ENCODE measurements around the gene MEI1.
A peak's percentile ranks its signal among the peaks of the same experiment; 100 is the strongest.
"Not testable (repeated sequence)": the region's sequence is repeated elsewhere in the genome, so short reads cannot be mapped to it uniquely, and the experiment has no call there.

The MEI1 gene

DNA sequence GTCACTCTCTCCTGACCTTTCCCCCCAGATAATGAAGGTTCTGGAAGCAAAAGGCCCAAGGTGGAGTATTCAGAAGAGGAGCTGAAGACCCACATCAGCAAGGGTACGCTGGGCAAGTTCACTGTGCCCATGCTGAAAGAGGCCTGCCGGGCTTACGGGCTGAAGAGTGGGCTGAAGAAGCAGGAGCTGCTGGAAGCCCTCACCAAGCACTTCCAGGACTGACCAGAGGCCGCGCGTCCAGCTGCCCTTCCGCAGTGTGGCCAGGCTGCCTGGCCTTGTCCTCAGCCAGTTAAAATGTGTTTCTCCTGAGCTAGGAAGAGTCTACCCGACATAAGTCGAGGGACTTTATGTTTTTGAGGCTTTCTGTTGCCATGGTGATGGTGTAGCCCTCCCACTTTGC is 35.7 kb upstream of the MEI1 start:
- H3K9me3 ChIP-seq (ENCODE audit: control insufficient read depth in 2 of 2, low read length in 2 of 2); H3K4me3 ChIP-seq (ENCODE audit: low read length in 2 of 2); H3K9ac ChIP-seq (ENCODE audit: low read length in 2 of 2); H3K27me3 ChIP-seq (ENCODE audit: control insufficient read depth in 1 of 2, insufficient read depth in 2 of 2, low read length in 2 of 2); H3K4me1 ChIP-seq (ENCODE audit: control insufficient read depth, insufficient read depth, low read length); H3K27ac ChIP-seq (ENCODE audit: low read length): not testable (repeated sequence)
- H3K36me3 ChIP-seq (ENCODE audit: control insufficient read depth in 2 of 2, insufficient read depth in 2 of 2, low read length in 2 of 2), result peaks cover 36 to 53% of the 10 kb centered on the region in 2 donors

DNA sequence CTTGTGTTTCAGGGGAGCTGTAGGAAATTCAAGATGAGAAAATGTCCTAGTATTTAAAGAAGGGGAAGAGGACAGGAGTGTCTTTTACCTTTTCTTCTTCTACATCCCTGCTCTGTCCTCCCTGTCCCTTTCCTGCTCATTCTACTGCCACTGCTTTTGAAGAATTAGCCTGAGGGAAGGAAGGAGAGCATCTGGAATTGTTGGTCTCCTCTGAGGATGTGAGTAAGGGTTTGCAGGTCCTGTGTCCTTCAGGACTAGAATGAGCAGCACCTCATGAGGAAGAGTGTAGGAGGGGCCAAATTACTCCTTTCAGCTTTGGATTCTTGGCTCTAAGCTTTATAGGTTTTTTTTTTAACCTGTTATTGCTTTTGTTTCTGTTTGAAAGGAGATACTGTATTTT is 34.8 kb upstream of the MEI1 start:
- H3K4me3 ChIP-seq (ENCODE audit: low read length in 2 of 2), result no peak overlapping the region
- peaks cover 9% of the 10 kb centered on the region for H3K4me1 ChIP-seq (ENCODE audit: control insufficient read depth, insufficient read depth, low read length)
- H3K9ac ChIP-seq (ENCODE audit: low read length in 2 of 2), result no peak overlapping the region
- H3K27me3 ChIP-seq (ENCODE audit: control insufficient read depth in 1 of 2, insufficient read depth in 2 of 2, low read length in 2 of 2), result no peaks in the 10 kb centered on the region
- no peak overlapping the region for H3K27ac ChIP-seq (ENCODE audit: low read length)
- no peaks in the 10 kb centered on the region for H3K9me3 ChIP-seq (ENCODE audit: control insufficient read depth in 2 of 2, low read length in 2 of 2)
- peaks cover 36 to 46% of the 10 kb centered on the region in 2 donors for H3K36me3 ChIP-seq (ENCODE audit: control insufficient read depth in 2 of 2, insufficient read depth in 2 of 2, low read length in 2 of 2)

DNA sequence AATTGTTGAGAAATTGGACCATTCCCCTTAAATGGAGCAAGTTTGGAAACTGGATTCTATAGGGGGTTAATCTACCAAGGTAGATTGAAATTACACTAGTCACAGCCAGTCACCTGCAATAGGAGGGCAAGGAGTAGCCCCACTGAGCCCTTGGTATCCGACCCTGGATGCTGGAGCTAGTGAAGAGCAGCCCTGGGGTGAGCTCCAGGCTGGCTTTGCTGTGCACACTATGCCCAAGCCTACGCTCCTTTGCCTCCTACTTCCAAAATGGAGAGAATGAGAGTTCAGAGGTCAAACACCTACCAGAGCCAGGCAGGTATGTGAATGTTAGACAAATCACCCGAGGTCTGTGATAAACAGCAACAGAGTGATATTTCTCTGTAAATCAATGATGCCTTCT is 34.4 kb upstream of the MEI1 start:
- Histone ChIP-seq H3K27me3 (ENCODE audit: control insufficient read depth in 1 of 2, insufficient read depth in 2 of 2, low read length in 2 of 2) (no peaks in the 10 kb centered on the region), H3K9me3 (ENCODE audit: control insufficient read depth in 2 of 2, low read length in 2 of 2) (no peaks in the 10 kb centered on the region), H3K4me3 (ENCODE audit: low read length in 2 of 2) (no peak overlapping the region), H3K27ac (ENCODE audit: low read length) (no peak overlapping the region), H3K36me3 (ENCODE audit: control insufficient read depth in 2 of 2, insufficient read depth in 2 of 2, low read length in 2 of 2) (peaks cover 33 to 42% of the 10 kb centered on the region in 2 donors), H3K9ac (ENCODE audit: low read length in 2 of 2) (no peak overlapping the region), H3K4me1 (ENCODE audit: control insufficient read depth, insufficient read depth, low read length) (peaks cover 9% of the 10 kb centered on the region)

DNA sequence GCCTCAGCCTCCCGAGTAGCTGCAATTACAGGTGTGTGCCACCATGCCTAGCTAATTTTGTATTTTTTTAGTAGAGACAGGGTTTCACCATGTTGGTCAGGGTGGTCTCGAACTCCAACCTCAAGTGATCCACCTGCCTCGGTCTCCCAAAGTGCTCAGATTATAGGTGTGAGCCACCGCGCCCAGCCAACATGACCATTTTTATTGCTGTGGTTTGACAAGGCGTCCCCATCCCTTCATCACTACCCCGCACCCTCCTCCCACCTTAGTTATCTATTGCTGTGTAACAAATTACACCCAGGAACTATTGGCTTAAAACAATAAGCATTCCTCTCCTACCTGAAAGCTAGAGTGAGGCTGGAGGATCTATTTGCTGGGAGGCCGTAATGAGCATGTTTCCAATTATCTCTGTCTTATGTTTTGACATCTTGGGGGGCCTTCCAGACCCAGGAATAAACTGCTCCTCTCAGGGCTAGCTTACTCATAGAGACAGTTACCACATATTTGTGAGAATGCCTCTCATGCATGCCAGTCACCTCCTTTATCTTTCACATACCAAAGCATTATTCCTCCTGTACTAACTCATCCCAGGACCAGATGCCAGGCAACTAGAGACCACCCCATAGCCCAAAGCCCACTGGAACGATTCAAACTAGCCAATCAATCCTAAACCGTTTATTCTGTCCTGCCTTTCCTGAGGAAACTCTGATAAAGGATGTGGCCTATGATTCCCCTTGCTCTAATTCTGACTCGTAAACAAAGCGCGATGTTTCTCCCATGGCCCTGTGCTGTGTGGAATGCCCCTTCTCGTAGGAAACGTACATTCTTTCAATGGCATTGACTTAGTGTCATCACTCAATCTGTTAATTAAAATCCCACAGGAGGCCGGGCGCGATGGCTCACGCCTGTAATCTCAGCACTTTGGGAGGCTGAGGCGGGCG is 30.1 kb upstream of the MEI1 start:
- H3K36me3 ChIP-seq (ENCODE audit: control insufficient read depth in 2 of 2, insufficient read depth in 2 of 2, low read length in 2 of 2), result peaks cover 3 to 10% of the 10 kb centered on the region in 2 donors
- H3K9ac ChIP-seq (ENCODE audit: low read length in 2 of 2), result no peak overlapping the region
- H3K27me3 ChIP-seq (ENCODE audit: control insufficient read depth in 1 of 2, insufficient read depth in 2 of 2, low read length in 2 of 2), result no peaks in the 10 kb centered on the region
- H3K4me1 ChIP-seq (ENCODE audit: control insufficient read depth, insufficient read depth, low read length), result peaks cover 9% of the 10 kb centered on the region
- no peaks in the 10 kb centered on the region for H3K9me3 ChIP-seq (ENCODE audit: control insufficient read depth in 2 of 2, low read length in 2 of 2)
- H3K27ac ChIP-seq (ENCODE audit: low read length), result no peak overlapping the region
- no peak overlapping the region for H3K4me3 ChIP-seq (ENCODE audit: low read length in 2 of 2)

DNA sequence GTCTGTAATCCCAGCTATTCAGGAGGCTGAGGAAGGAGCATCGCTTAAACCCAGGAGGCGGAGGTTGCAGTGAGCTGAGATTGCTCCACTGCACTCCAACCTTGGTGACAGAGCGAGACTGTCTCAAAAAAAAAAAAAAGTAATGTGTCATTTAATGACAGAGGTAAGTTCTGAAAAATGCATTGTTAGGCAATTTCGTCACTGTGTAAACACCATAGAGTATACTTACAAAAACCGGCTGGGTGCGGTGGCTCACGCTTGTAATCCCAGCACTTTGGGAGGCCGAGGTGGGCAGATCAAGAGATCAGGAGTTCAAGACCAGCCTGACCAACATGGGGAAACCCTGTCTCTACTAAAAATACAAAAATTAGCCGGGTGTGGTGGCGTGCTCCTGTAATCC is 27.2 kb upstream of the MEI1 start:
- H3K27me3 ChIP-seq (ENCODE audit: control insufficient read depth in 1 of 2, insufficient read depth in 2 of 2, low read length in 2 of 2); H3K4me1 ChIP-seq (ENCODE audit: control insufficient read depth, insufficient read depth, low read length); H3K9ac ChIP-seq (ENCODE audit: low read length in 2 of 2); H3K4me3 ChIP-seq (ENCODE audit: low read length in 2 of 2); H3K9me3 ChIP-seq (ENCODE audit: control insufficient read depth in 2 of 2, low read length in 2 of 2); H3K27ac ChIP-seq (ENCODE audit: low read length): not testable (repeated sequence)
- H3K36me3 ChIP-seq (ENCODE audit: control insufficient read depth in 2 of 2, insufficient read depth in 2 of 2, low read length in 2 of 2), result peaks cover 12 to 19% of the 10 kb centered on the region in 2 donors

DNA sequence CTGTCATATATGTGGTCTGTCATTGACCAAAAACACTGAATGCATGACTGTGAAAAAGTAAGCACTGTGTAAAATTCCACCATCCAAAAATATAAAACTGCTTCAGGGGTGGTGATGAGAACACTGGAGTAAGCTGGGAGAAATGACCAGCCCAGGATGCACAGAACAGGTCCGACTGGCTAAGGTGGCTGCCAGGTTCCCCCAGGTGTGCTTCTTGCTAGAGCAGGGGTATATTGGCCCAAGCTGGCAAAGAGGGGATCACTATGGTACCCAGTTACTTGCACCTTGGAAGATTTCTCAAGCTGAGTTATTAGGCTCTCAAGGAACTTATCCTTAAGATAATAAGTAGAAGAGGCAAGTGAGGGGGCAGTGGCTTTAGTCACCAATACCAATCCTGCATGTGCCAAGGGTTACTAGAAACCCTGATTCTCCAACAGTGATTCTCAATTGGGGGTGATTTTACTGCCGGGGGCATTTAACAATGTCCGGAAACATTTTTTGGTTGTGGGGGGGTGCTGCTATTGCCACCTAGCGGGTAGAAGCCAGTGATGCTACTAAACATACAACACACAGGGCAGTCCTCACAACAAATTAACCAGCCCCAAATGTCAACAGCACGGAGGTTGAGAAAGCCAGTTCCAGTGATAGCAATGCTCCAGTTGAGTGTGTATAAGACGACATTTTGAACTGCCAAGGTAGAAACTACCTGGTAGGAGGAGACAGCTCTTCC is 26.4 kb upstream of the MEI1 start:
- no peak overlapping the region for H3K9ac ChIP-seq (ENCODE audit: low read length in 2 of 2)
- H3K27ac ChIP-seq (ENCODE audit: low read length), result no peak overlapping the region

DNA sequence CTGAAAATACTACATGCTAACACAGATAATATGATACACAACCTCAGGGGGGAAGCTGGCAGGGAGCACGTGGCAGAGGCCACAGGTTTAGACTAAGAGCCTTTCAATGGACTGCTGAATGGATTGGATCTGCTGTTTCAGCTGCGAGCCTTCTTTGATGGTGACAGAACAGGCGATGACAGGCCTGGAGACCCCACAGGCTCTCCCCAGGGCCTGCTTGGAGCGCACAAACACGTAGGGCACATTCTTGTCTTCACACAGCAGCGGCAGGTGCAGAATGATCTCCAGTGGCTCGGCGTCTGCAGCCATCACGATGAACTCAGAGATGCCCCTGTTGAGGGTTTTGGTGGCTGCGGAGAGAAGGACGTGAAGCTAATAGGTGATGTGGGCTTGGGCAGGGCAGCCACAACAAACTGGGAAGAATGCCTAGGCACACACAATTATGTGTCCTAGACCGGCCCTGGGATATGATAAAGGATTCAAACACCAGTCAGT is 24.4 kb upstream of the MEI1 start:
- Histone ChIP-seq H3K4me1 (ENCODE audit: control insufficient read depth, insufficient read depth, low read length) (no peaks in the 10 kb centered on the region), H3K4me3 (ENCODE audit: low read length in 2 of 2) (no peak overlapping the region), H3K36me3 (ENCODE audit: control insufficient read depth in 2 of 2, insufficient read depth in 2 of 2, low read length in 2 of 2) (peaks cover 27% of the 10 kb centered on the region in 2 donors), H3K9ac (ENCODE audit: low read length in 2 of 2) (no peak overlapping the region), H3K27me3 (ENCODE audit: control insufficient read depth in 1 of 2, insufficient read depth in 2 of 2, low read length in 2 of 2) (no peaks in the 10 kb centered on the region), H3K27ac (ENCODE audit: low read length) (no peak overlapping the region), H3K9me3 (ENCODE audit: control insufficient read depth in 2 of 2, low read length in 2 of 2) (no peaks in the 10 kb centered on the region)

More for the DNA sequence above, 26.4 kb upstream of the MEI1 start:
- no peaks in the 10 kb centered on the region for H3K9me3 ChIP-seq (ENCODE audit: control insufficient read depth in 2 of 2, low read length in 2 of 2)
- no peak overlapping the region for H3K4me3 ChIP-seq (ENCODE audit: low read length in 2 of 2)
- no peaks in the 10 kb centered on the region for H3K4me1 ChIP-seq (ENCODE audit: control insufficient read depth, insufficient read depth, low read length)
- H3K36me3 ChIP-seq (ENCODE audit: control insufficient read depth in 2 of 2, insufficient read depth in 2 of 2, low read length in 2 of 2), result peaks cover 14 to 19% of the 10 kb centered on the region in 2 donors
- H3K27me3 ChIP-seq (ENCODE audit: control insufficient read depth in 1 of 2, insufficient read depth in 2 of 2, low read length in 2 of 2), result no peaks in the 10 kb centered on the region

DNA sequence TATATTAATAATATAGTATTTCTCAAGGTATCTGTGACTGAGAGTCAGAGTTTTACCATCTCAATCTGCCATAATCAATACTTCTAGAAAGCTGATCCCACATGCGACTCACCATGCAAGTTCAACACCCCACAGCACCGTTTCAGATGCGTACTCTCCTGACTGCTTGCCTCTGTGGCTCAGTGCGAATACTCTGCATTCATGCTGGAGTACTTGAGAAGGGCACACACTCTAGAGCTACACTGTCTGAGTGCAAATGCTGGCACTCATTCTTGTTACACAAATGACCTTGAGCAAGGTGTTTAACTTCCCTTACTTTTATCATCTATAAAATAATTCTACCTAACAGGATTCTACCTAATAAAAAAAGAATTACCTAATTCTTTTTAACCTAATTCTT is 23.2 kb upstream of the MEI1 start:
- Histone ChIP-seq H3K4me1 (ENCODE audit: control insufficient read depth, insufficient read depth, low read length) (no peaks in the 10 kb centered on the region), H3K27ac (ENCODE audit: low read length) (no peak overlapping the region), H3K9me3 (ENCODE audit: control insufficient read depth in 2 of 2, low read length in 2 of 2) (no peaks in the 10 kb centered on the region), H3K27me3 (ENCODE audit: control insufficient read depth in 1 of 2, insufficient read depth in 2 of 2, low read length in 2 of 2) (no peaks in the 10 kb centered on the region), H3K4me3 (ENCODE audit: low read length in 2 of 2) (no peak overlapping the region), H3K9ac (ENCODE audit: low read length in 2 of 2) (no peak overlapping the region), H3K36me3 (ENCODE audit: control insufficient read depth in 2 of 2, insufficient read depth in 2 of 2, low read length in 2 of 2) (peaks cover 30 to 32% of the 10 kb centered on the region in 2 donors)

DNA sequence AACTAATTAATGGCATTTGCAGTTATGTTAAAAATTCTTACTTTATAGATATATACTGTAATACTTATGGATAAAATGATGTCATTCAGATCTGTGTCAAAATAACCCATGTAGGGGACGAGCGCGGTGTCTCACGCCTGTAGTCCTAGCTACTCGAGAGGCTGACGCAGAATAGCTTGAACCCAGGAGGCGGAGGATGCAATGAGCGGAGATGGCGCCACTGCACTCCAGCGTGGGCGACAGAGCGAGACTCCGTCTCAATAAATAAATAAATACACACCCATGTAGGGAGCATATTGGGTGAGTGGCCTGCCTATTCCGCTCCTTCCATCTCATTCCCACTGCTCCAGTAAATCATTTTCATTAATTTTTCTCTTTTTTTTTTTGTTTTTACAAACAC is 17.7 kb upstream of the MEI1 start:
- peak overlapping the region; percentile 81 to 83 for H3K4me3 ChIP-seq (ENCODE audit: low read length in 2 of 2)
- H3K4me1 ChIP-seq (ENCODE audit: control insufficient read depth, insufficient read depth, low read length), result peaks cover 4% of the 10 kb centered on the region
- no peaks in the 10 kb centered on the region for H3K27me3 ChIP-seq (ENCODE audit: control insufficient read depth in 1 of 2, insufficient read depth in 2 of 2, low read length in 2 of 2)
- H3K9ac ChIP-seq (ENCODE audit: low read length in 2 of 2), result peak overlapping the region in 1 of 2 donors; percentile 89
- H3K9me3 ChIP-seq (ENCODE audit: control insufficient read depth in 2 of 2, low read length in 2 of 2), result no peaks in the 10 kb centered on the region
- no peak overlapping the region for H3K27ac ChIP-seq (ENCODE audit: low read length)
- peaks cover 11 to 20% of the 10 kb centered on the region in 2 donors for H3K36me3 ChIP-seq (ENCODE audit: control insufficient read depth in 2 of 2, insufficient read depth in 2 of 2, low read length in 2 of 2)

DNA sequence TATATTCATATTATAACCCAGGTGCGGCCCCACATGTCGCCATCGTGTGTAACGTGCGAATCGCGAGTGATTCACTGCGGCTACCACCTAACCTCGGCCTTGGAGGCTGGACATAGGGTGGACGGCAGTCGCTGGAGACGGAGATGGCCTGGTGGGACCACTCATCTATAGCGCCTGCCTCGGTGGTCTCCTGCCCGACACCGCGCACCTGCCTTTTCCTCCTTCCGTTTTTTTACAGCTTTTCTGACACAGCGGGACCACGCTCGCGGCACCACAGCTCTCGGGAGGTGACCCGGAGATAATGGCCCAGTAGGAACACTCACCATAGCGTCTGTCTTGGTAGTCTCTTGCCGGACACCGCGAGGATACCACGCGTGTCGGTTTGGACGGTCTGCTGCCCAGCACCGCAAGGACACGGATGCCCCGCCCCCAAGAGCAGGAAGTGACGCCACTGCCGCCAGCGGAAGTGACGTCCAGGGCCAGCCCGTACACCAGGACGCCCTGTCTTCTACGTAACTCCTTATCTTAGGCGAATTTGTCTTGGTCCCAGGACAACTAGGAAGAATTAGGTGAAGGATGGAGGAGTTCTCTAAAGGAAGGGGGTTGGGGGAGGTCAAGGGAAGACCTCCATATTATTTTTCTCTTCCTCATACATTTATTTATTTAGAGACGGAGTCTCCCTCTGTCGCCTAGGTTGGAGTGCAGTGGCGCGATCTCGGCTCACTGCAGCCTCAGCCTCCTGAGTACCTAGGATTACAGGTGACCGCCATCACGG is 17.1 kb upstream of the MEI1 start:
- Histone ChIP-seq H3K36me3 (ENCODE audit: control insufficient read depth in 2 of 2, insufficient read depth in 2 of 2, low read length in 2 of 2) (peaks cover 11 to 20% of the 10 kb centered on the region in 2 donors), H3K27me3 (ENCODE audit: control insufficient read depth in 1 of 2, insufficient read depth in 2 of 2, low read length in 2 of 2) (no peaks in the 10 kb centered on the region), H3K27ac (ENCODE audit: low read length) (peak overlapping the region; percentile 84), H3K9ac (ENCODE audit: low read length in 2 of 2) (peak overlapping the region; percentile 73 to 89), H3K4me3 (ENCODE audit: low read length in 2 of 2) (peak overlapping the region; percentile 81 to 83), H3K9me3 (ENCODE audit: control insufficient read depth in 2 of 2, low read length in 2 of 2) (no peaks in the 10 kb centered on the region), H3K4me1 (ENCODE audit: control insufficient read depth, insufficient read depth, low read length) (peaks cover 4% of the 10 kb centered on the region)

All from stomach smooth muscle (tissue), 2 donors.